ENCODE measurements around the gene CSNK1E. TPM values are rescaled to one million over a fixed set of nuclear protein-coding genes. Genes with fewer than 3 reads are reported as not detected.

CSNK1E gene
- total and polyA plus RNA-seq, 10 of the 15 experiments (the other 5 are each of a cell fraction or from before 2014, with no cell fraction given), result 5.9 to 107 (median 64.9) TPM

GRCh38 chr22:38284042-38284402 is 33.2 kb downstream of the CSNK1E start (continued):
- no peak for TF ChIP-seq E4F1 (IDR thresholded peaks at IDR 0.05; ENCODE audit: borderline replicate concordance, partially characterized antibody)
- TF ChIP-seq CHD2 (IDR thresholded peaks at IDR 0.05; ENCODE audit: borderline replicate concordance, low read depth, low read length), result no peak
- TF ChIP-seq PML (IDR thresholded peaks at IDR 0.05; ENCODE audit: low read length), result no peak
- no peak for TF ChIP-seq BMI1 (IDR thresholded peaks at IDR 0.05; ENCODE audit: borderline replicate concordance)
- no peak for TF ChIP-seq E2F8 (IDR thresholded peaks at IDR 0.05; ENCODE audit: low read depth, partially characterized antibody)
- TF ChIP-seq SMAD5 (IDR thresholded peaks at IDR 0.05; ENCODE audit: low read depth), result no peak
- no peak for TF ChIP-seq MEF2B (IDR thresholded peaks at IDR 0.05; ENCODE audit: partially characterized antibody, poor library complexity, severe bottlenecking)
- TF ChIP-seq KAT2A (conservative IDR thresholded peaks at IDR 0.05; ENCODE audit: control insufficient read depth, low read depth, low read length), result no peak
- no peak for TF ChIP-seq NBN (IDR thresholded peaks at IDR 0.05)
- TF ChIP-seq CTCF (IDR thresholded peaks at IDR 0.05 in 2 of 3, conservative IDR thresholded peaks at IDR 0.05 in 1 of 3; ENCODE audit: control insufficient read depth in 2 of 3, extremely low read depth in 1 of 3, insufficient read depth in 1 of 3, low read depth in 3 of 3, low read length in 3 of 3), result no peak
- no peak for TF ChIP-seq ETV6 (conservative IDR thresholded peaks at IDR 0.05 in 1 of 2, IDR thresholded peaks at IDR 0.05 in 1 of 2; ENCODE audit: borderline replicate concordance in 1 of 2, low read depth in 1 of 2)
- no peak for TF ChIP-seq CBFB (IDR thresholded peaks at IDR 0.05; ENCODE audit: low read depth)
- TF ChIP-seq SMARCA5 (IDR thresholded peaks at IDR 0.05), result no peak
